Prostate gland (tissue), 2 donors: ENCODE measurements around the gene NMNAT2. TPM values are rescaled to one million over a fixed set of nuclear protein-coding genes. Genes with fewer than 3 reads are reported as not detected.

ENCODE experiments used
- DNase-seq: peaks from one replicate; pipeline ENCODE4 v3.0.0-alpha.2; 2019; ENCODE audit warnings: low spot score
- H3K27ac ChIP-seq, 2 donors: fragments of 200-600 bp; sonication (generic); 2 replicates each; pipeline ENCODE4 v1.5.1; 2017 to 2019
- H3K27me3 ChIP-seq: fragments of 200-600 bp; sonication (generic); replicated peaks from 2 replicates; pipeline ENCODE4 v1.5.1; 2019; ENCODE audit not compliant: insufficient read depth
- H3K36me3 ChIP-seq, 2 donors: fragments of 200-600 bp; sonication (generic); 1 replicate in 1 of 2; 2 replicates in 1 of 2; pipeline versions ENCODE4 v1.5.1 to v1.8.1; 2017 to 2019
- H3K4me1 ChIP-seq: fragments of 200-600 bp; sonication (generic); replicated peaks from 2 replicates; pipeline ENCODE4 v1.5.1; 2019
- H3K4me3 ChIP-seq, 2 donors: fragments of 200-600 bp; sonication (generic); 2 replicates each; pipeline ENCODE4 v1.5.1; 2017 to 2019
- H3K9me3 ChIP-seq: fragments of 200-600 bp; sonication (generic); 2 replicates; pipeline ENCODE4 v1.5.1; 2017
- CTCF ChIP-seq, 4 experiments: fragments of 200-600 bp in 2 of 4; fragments of 450-650 bp in 2 of 4; sonication (generic) in 2 of 4; IDR thresholded peaks; 1 replicate in 3 of 4; 2 replicates in 1 of 4; pipeline ENCODE4 v1.5.1; 2016 to 2019; ENCODE audit warnings: antibody characterized with exemption in 4 of 4, mild to moderate bottlenecking in 2 of 4, moderate library complexity in 2 of 4
- POLR2A ChIP-seq: fragments of 450-650 bp; IDR thresholded peaks from one replicate; pipeline ENCODE4 v1.6.1; 2016; ENCODE audit warnings: antibody characterized with exemption, mild to moderate bottlenecking
- POLR2AphosphoS5 ChIP-seq: sonication (generic); formaldehyde crosslinking; IDR thresholded peaks from one replicate; pipeline ENCODE4 v1.6.1; 2017; ENCODE audit warnings: antibody characterized with exemption
- WGBS: methylation state at CpG from one replicate; pipeline ENCODE4 v1.1.5; 2018; 5-methylcytosine and 5-hydroxymethylcytosine counted together
- intact Hi-C: fragments of 100-400 bp; cut with DNase I; formaldehyde crosslinking; loops from one replicate; pipeline ENCODE4 v1.14.2; 2022
- total RNA-seq, 2 donors: library from RNA; depleted of rRNA; stranded (reverse); fragments of >200 nt; gene quantifications; one replicate each; pipeline ENCODE4 v1.1.0, GENCODE V29; 2016

The NMNAT2 gene
- total RNA-seq, 2 donors from 2014 or later: 0.27 to 41.0 TPM

- no peak overlapping the region for H3K4me3 ChIP-seq
- no peak for DNase-seq
- H3K36me3 ChIP-seq: no peaks in the 10 kb centered on the region
- H3K9me3 ChIP-seq: no peaks in the 10 kb centered on the region
- intact Hi-C loops: no loop called here
- no peak overlapping the region for H3K27ac ChIP-seq
- TF ChIP-seq CTCF (IDR thresholded peaks at IDR 0.05): no peak
- TF ChIP-seq POLR2A: no peak
- no peak for TF ChIP-seq POLR2AphosphoS5
- H3K4me1 ChIP-seq: no peaks in the 10 kb centered on the region
- H3K27me3 ChIP-seq: no peaks in the 10 kb centered on the region
These were observed 6.5 kb upstream of the NMNAT2 start for GRCh38 chr1:183424691-183425090.

- TF ChIP-seq CTCF (IDR thresholded peaks at IDR 0.05) (no peak), POLR2AphosphoS5 (no peak), POLR2A (no peak)
- Histone ChIP-seq H3K4me1 (no peaks in the 10 kb centered on the region), H3K27me3 (no peaks in the 10 kb centered on the region), H3K9me3 (no peaks in the 10 kb centered on the region), H3K36me3 (no peaks in the 10 kb centered on the region), H3K4me3 (no peak overlapping the region), H3K27ac (no peak overlapping the region)
- whole genome bisulfite sequencing: 70% methylated on average over 1 of the region's 1 CpG
- no peak for DNase-seq
- intact Hi-C loops: no loop called here
These were observed 5.4 kb upstream of the NMNAT2 start for GRCh38 chr1:183423541-183423940.

GRCh38 chr1:183419399-183419798, 1.2 kb upstream of the NMNAT2 start:
- H3K4me1 ChIP-seq: peaks cover 6% of the 10 kb centered on the region
- intact Hi-C loops: no loop called here
- H3K27me3 ChIP-seq: peaks cover 8% of the 10 kb centered on the region
- no peak overlapping the region for H3K27ac ChIP-seq
- TF ChIP-seq POLR2AphosphoS5: no peak
- TF ChIP-seq CTCF (IDR thresholded peaks at IDR 0.05): no peak
- TF ChIP-seq POLR2A: no peak
- no peaks in the 10 kb centered on the region for H3K9me3 ChIP-seq
- no peak overlapping the region for H3K4me3 ChIP-seq
- 70% methylated on average over 3 of the region's 3 CpGs for WGBS
- H3K36me3 ChIP-seq: no peaks in the 10 kb centered on the region
- no peak for DNase-seq

- WGBS: 72% methylated on average over 6 of the region's 6 CpGs
- Histone ChIP-seq H3K9me3 (no peaks in the 10 kb centered on the region), H3K36me3 (no peaks in the 10 kb centered on the region), H3K27ac (no peak overlapping the region), H3K27me3 (peaks cover 8% of the 10 kb centered on the region), H3K4me3 (no peak overlapping the region), H3K4me1 (peaks cover 6% of the 10 kb centered on the region)
- TF ChIP-seq POLR2AphosphoS5: no peak
- TF ChIP-seq CTCF (IDR thresholded peaks at IDR 0.05): no peak
- TF ChIP-seq POLR2A: no peak
- intact Hi-C loops: no loop called here
- no peak for DNase-seq
These were observed 516 bp upstream of the NMNAT2 start for GRCh38 chr1:183418696-183419095.

- Histone ChIP-seq H3K4me3 (peak overlapping the region in 1 of 2 donors; percentile 9), H3K4me1 (peaks cover 6% of the 10 kb centered on the region), H3K9me3 (no peaks in the 10 kb centered on the region), H3K27me3 (peaks cover 8% of the 10 kb centered on the region), H3K36me3 (no peaks in the 10 kb centered on the region), H3K27ac (no peak overlapping the region)
- intact Hi-C loops: no loop called here
- DNase-seq: peak; percentile 17
- TF ChIP-seq POLR2AphosphoS5 (no peak), CTCF (IDR thresholded peaks at IDR 0.05) (no peak), POLR2A (no peak)
- WGBS: 3% methylated on average over 69 of the region's 69 CpGs
These were observed 1.1 kb downstream of the NMNAT2 start for GRCh38 chr1:183416850-183417771.
